PC-9 (cell line): ENCODE measurements around the gene GAPDHS. TPM values are rescaled to one million over a fixed set of nuclear protein-coding genes. Genes with fewer than 3 reads are reported as not detected.

Experiments used
- BruUV-seq: library from RNA; stranded (reverse); fragments of 400-500 nt; replicated peaks from 2 replicates; lab custom pipeline; 2021; lab: Mats Ljungman, UMichigan
- CTCF ChIA-PET: fragments of 300-600 bp; sonication (Branson Sonifier 250); formaldehyde crosslinking; loops from one replicate; lab custom pipeline; 2022; ENCODE audit warnings: antibody characterized with exemption; lab: Charles Lee
- POLR2A ChIA-PET: fragments of 300-600 bp; sonication (Branson Sonifier 250); formaldehyde crosslinking; loops from one replicate; lab custom pipeline; 2022; ENCODE audit warnings: antibody characterized with exemption; ENCODE audit not compliant: unreplicated experiment; lab: Charles Lee
- DNase-seq, 2 experiments: peaks; one replicate each; pipeline versions ENCODE4 v3.0.0 to v3.0.0-alpha.2; 2015 to 2022; ENCODE audit warnings: mixed read lengths in 1 of 2
- H2AFZ ChIP-seq: fragments of 200-600 bp; sonication (generic); 2 replicates; pipeline ENCODE4 v1.8.1; 2017; ENCODE audit warnings: antibody characterized with exemption
- H3F3A ChIP-seq: fragments of 200-600 bp; sonication (generic); 2 replicates; pipeline ENCODE4 v1.8.1; 2017; ENCODE audit warnings: antibody characterized with exemption, mild to moderate bottlenecking, low read depth; ENCODE audit not compliant: insufficient read depth
- H3K27ac ChIP-seq: fragments of 200-600 bp; sonication (generic); 2 replicates; pipeline ENCODE4 v1.6.1; 2016; ENCODE audit warnings: mixed run types
- H3K27me3 ChIP-seq: fragments of 200-600 bp; sonication (generic); 2 replicates; pipeline ENCODE4 v1.6.1; 2016; ENCODE audit warnings: low read depth, mixed run types; ENCODE audit not compliant: insufficient read depth
- H3K36me3 ChIP-seq: fragments of 200-600 bp; sonication (generic); 2 replicates; pipeline ENCODE4 v1.6.1; 2016; ENCODE audit warnings: low read depth, mixed run types
- H3K4me1 ChIP-seq: fragments of 200-600 bp; sonication (generic); replicated peaks from 2 replicates; pipeline ENCODE4 v1.6.1; 2016; ENCODE audit warnings: mixed run types; ENCODE audit not compliant: insufficient read depth
- H3K4me2 ChIP-seq: fragments of 200-600 bp; sonication (generic); 2 replicates; pipeline ENCODE4 v1.6.1; 2017; ENCODE audit warnings: mixed run types
- H3K4me3 ChIP-seq: fragments of 200-600 bp; sonication (generic); 2 replicates; pipeline ENCODE4 v1.6.1; 2016; ENCODE audit warnings: mixed run types
- H3K79me2 ChIP-seq: fragments of 200-600 bp; sonication (generic); 2 replicates; pipeline ENCODE4 v1.6.1; 2017; ENCODE audit warnings: low read depth, mixed run types
- H3K9me2 ChIP-seq: fragments of 200-600 bp; sonication (generic); 2 replicates; pipeline ENCODE4 v1.8.1; 2017; ENCODE audit warnings: mild to moderate bottlenecking; ENCODE audit not compliant: insufficient read depth
- H3K9me3 ChIP-seq: fragments of 200-600 bp; sonication (generic); 2 replicates; pipeline ENCODE4 v1.8.1; 2016; ENCODE audit warnings: low read depth; ENCODE audit not compliant: insufficient read depth
- H4K20me1 ChIP-seq: fragments of 200-600 bp; sonication (generic); 2 replicates; pipeline ENCODE4 v1.8.1; 2017; ENCODE audit not compliant: insufficient read depth
- CTCF ChIP-seq: fragments of 200-600 bp; sonication (generic); conservative IDR thresholded peaks from 2 replicates; pipeline ENCODE4 v1.6.1; 2017; ENCODE audit warnings: mixed run types, antibody characterized with exemption, mild to moderate bottlenecking, moderate library complexity
- EZH2 ChIP-seq: fragments of 200-600 bp; sonication (generic); IDR thresholded peaks from 2 replicates; pipeline ENCODE4 v1.8.0; 2017; ENCODE audit warnings: antibody characterized with exemption, low read depth
- intact Hi-C: fragments of 100-400 bp; cut with micrococcal nuclease; formaldehyde crosslinking; loops from one replicate; pipeline ENCODE4 v1.10.0; 2022; ENCODE audit not compliant: unreplicated experiment
- total RNA-seq: library from RNA; stranded (reverse); gene quantifications from 2 replicates; pipeline ENCODE4 v1.2.3, GENCODE V29; 2021

Gene GAPDHS
- total RNA-seq, 1 experiment from 2014 or later = not detected

GRCh38 chr19:35511337-35511736 lies 21.9 kb upstream of the GAPDHS start:
- ChIA-PET CTCF (interaction anchor here (1.1 to 2.3 kb wide), 2 partner anchors 37 to 91 kb away, joined by 3 to 10 read pairs; no protein-coding TSS in a partner anchor), POLR2A (no interaction called here)
- no peak overlapping the region for H3K4me2 ChIP-seq
- DNase-seq = no peak
- no peak overlapping the region for H2AFZ ChIP-seq
- H3K4me3 ChIP-seq = no peak overlapping the region
- TF ChIP-seq EZH2 (no peak), CTCF (no peak)
- no peaks in the 10 kb centered on the region for H3K9me2 ChIP-seq
- no TSS peak for BruUV-seq
- intact Hi-C loops = loop anchor here (5.0 kb wide), 1 partner anchor 181 kb away; no protein-coding TSS in a partner anchor
- H3K27ac ChIP-seq = no peak overlapping the region
- peaks cover 19% of the 10 kb centered on the region for H3K79me2 ChIP-seq
- H3K4me1 ChIP-seq = peaks cover 24% of the 10 kb centered on the region
- H3F3A ChIP-seq = peaks cover 9% of the 10 kb centered on the region; the same call in 1 of the 2 replicates
- peaks cover 4% of the 10 kb centered on the region; the same call in 1 of the 2 replicates for H4K20me1 ChIP-seq
- H3K36me3 ChIP-seq = no peaks in the 10 kb centered on the region
- no peaks in the 10 kb centered on the region for H3K27me3 ChIP-seq
- no peaks in the 10 kb centered on the region for H3K9me3 ChIP-seq

GRCh38 chr19:35512831-35513627 lies 20.2 kb upstream of the GAPDHS start:
- Histone ChIP-seq H3K4me2 (peak overlapping the region; percentile 63; the same call in 1 of the 2 replicates), H3K4me1 (peaks cover 24% of the 10 kb centered on the region), H3K9me3 (no peaks in the 10 kb centered on the region), H3K27me3 (no peaks in the 10 kb centered on the region), H3K79me2 (peaks cover 11% of the 10 kb centered on the region), H3F3A (peaks cover 9% of the 10 kb centered on the region; the same call in 1 of the 2 replicates), H3K36me3 (no peaks in the 10 kb centered on the region), H2AFZ (no peak overlapping the region), H3K4me3 (no peak overlapping the region), H3K9me2 (no peaks in the 10 kb centered on the region), H4K20me1 (peaks cover 1% of the 10 kb centered on the region; the same call in 1 of the 2 replicates), H3K27ac (no peak overlapping the region)
- no TSS peak for BruUV-seq
- no peak for TF ChIP-seq CTCF
- TF ChIP-seq EZH2 = no peak
- ChIA-PET CTCF (interaction anchor here (0.7 kb wide), 1 partner anchor 233 kb away, joined by 9 read pairs; the partner anchor contains the start of gene PSENEN), POLR2A (no interaction called here)
- intact Hi-C loops = loop anchor here (5.0 kb wide), 1 partner anchor 179 kb away; no protein-coding TSS in a partner anchor
- DNase-seq = no peak

GRCh38 chr19:35513628-35514281 lies 19.5 kb upstream of the GAPDHS start, which contains the start of gene DMKN:
Gene DMKN (minus strand): TSS chr19:35513649. CDS start chr19:35513475, 174 bp downstream.
- Histone ChIP-seq H3K4me2 (peak within 1 kb of the TSS; percentile 63), H3K79me2 (peaks cover 4% of the 10 kb centered on the region), H4K20me1 (no peaks in the 10 kb centered on the region), H2AFZ (peak within 1 kb of the TSS; percentile 70), H3K9me3 (no peaks in the 10 kb centered on the region), H3K4me1 (peaks cover 19% of the 10 kb centered on the region), H3K36me3 (no peaks in the 10 kb centered on the region), H3K4me3 (no peak within 1 kb of the TSS; the same call in 1 of the 2 replicates), H3K27me3 (no peaks in the 10 kb centered on the region), H3K9me2 (no peaks in the 10 kb centered on the region), H3F3A (peaks cover 9% of the 10 kb centered on the region; the same call in 1 of the 2 replicates), H3K27ac (peak within 1 kb of the TSS; percentile 42; the same call in 1 of the 2 replicates)
- DNase-seq = peak; percentile 58 to 77
- intact Hi-C loops = loop anchor here (5.0 kb wide), 1 partner anchor 179 kb away; no protein-coding TSS in a partner anchor
- TF ChIP-seq EZH2 = no peak
- TF ChIP-seq CTCF = peak; percentile 29; the same call in 1 of the 2 replicates
- ChIA-PET CTCF (interaction anchor here (0.7 kb wide), 1 partner anchor 232 kb away, joined by 9 read pairs; the partner anchor contains the start of gene PSENEN), POLR2A (no interaction called here)
- no TSS peak for BruUV-seq
